Endodermal cell (in vitro differentiated cells): ENCODE data around the gene ABL1. TPM values are rescaled to one million over a fixed set of nuclear protein-coding genes. Genes with fewer than 3 reads are reported as not detected.

Experiments used
- DNase-seq: peaks from one replicate; pipeline ENCODE4 v3.0.0-alpha.2; 2017
- H3K27ac ChIP-seq: 2 replicates; pipeline ENCODE4 v1.5.1; 2013; ENCODE audit warnings: mild to moderate bottlenecking, low read depth, low read length, moderate library complexity
- H3K27me3 ChIP-seq: 2 replicates; pipeline ENCODE4 v1.6.1; 2013; ENCODE audit warnings: mild to moderate bottlenecking, low read length, moderate library complexity; ENCODE audit not compliant: insufficient read depth, control insufficient read depth, poor library complexity, severe bottlenecking
- H3K36me3 ChIP-seq: 2 replicates; pipeline ENCODE4 v1.7.0; 2013; ENCODE audit warnings: mild to moderate bottlenecking, low read length, moderate library complexity; ENCODE audit not compliant: control insufficient read depth, insufficient read depth
- H3K4me1 ChIP-seq: one replicate; pipeline ENCODE4 v1.7.0; 2013; ENCODE audit warnings: low read length; ENCODE audit not compliant: control insufficient read depth, insufficient read depth
- H3K4me3 ChIP-seq: 2 replicates; pipeline ENCODE4 v1.5.1; 2013; ENCODE audit warnings: mild to moderate bottlenecking, low read length, moderate library complexity
- H3K9ac ChIP-seq: 2 replicates; pipeline ENCODE4 v1.6.1; 2013; ENCODE audit warnings: mild to moderate bottlenecking, low read length, moderate library complexity; ENCODE audit not compliant: poor library complexity, severe bottlenecking; ENCODE audit errors: extremely low read depth
- H3K9me3 ChIP-seq: 2 replicates; pipeline ENCODE4 v1.6.1; 2013; ENCODE audit warnings: mild to moderate bottlenecking, low read length, moderate library complexity; ENCODE audit not compliant: control insufficient read depth
- H3K27ac Mint-ChIP-seq: 2 replicates; pipeline ENCODE4 v1.8.0; 2020; ENCODE audit warnings: mixed read lengths
- H3K27me3 Mint-ChIP-seq: 2 replicates; pipeline ENCODE4 v1.8.0; 2021; ENCODE audit warnings: mild to moderate bottlenecking, mixed read lengths; ENCODE audit not compliant: insufficient read depth
- H3K36me3 Mint-ChIP-seq: 2 replicates; pipeline ENCODE4 v1.8.0; 2020; ENCODE audit warnings: low read depth, mixed read lengths
- H3K4me1 Mint-ChIP-seq: 2 replicates; pipeline ENCODE4 v1.8.0; 2020; ENCODE audit warnings: mixed read lengths
- H3K4me3 Mint-ChIP-seq: 2 replicates; pipeline ENCODE4 v1.8.0; 2020; ENCODE audit warnings: mild to moderate bottlenecking, moderate library complexity, mixed read lengths
- H3K9me3 Mint-ChIP-seq: 2 replicates; pipeline ENCODE4 v1.8.0; 2020; ENCODE audit warnings: mild to moderate bottlenecking, mixed read lengths
- WGBS, 2 experiments: methylation state at CpG; one replicate each; pipeline versions ENCODE4 v1.1.5 to v1.1.7; 2013; ENCODE audit warnings: missing lambda C conversion rate in 2 of 2, mixed read lengths in 1 of 2; ENCODE audit not compliant: insufficient coverage in 1 of 2, insufficient read length in 1 of 2; 5-methylcytosine and 5-hydroxymethylcytosine counted together
- total RNA-seq, 2 donors: library from RNA; stranded (reverse); fragmentation: NEBNext Ultra II Directional in 1 of 2; extraction: Animal tissue kit (Norgen Biotek cat#: 25700) in 1 of 2; gene quantifications; 2 replicates in 1 of 2; 3 replicates in 1 of 2; pipeline ENCODE4 v1.2.1, GENCODE V29; 2021
- TF ChIP-seq, protein P1 (sequence below): fragments of 200-600 bp; sonication (generic); conservative IDR thresholded peaks from 2 replicates; pipeline ENCODE4 v1.5.0; 2021; ENCODE audit warnings: antibody characterized with exemption, mild to moderate bottlenecking

The ABL1 gene
- total RNA-seq, 2 donors from 2014 or later: 78.8 to 94.1 TPM

DNA sequence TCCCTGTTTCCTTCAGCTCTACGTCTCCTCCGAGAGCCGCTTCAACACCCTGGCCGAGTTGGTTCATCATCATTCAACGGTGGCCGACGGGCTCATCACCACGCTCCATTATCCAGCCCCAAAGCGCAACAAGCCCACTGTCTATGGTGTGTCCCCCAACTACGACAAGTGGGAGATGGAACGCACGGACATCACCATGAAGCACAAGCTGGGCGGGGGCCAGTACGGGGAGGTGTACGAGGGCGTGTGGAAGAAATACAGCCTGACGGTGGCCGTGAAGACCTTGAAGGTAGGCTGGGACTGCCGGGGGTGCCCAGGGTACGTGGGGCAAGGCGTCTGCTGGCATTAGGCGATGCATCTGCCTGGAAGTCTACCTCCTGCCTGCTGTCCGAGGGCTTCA lies 27.7 kb downstream of the ABL1 start:
- no peaks in the 10 kb centered on the region for H3K27me3 Mint-ChIP-seq
- H3K36me3 Mint-ChIP-seq: peaks cover 41% of the 10 kb centered on the region
- Histone ChIP-seq H3K27ac (no peak overlapping the region), H3K27me3 (no peaks in the 10 kb centered on the region), H3K4me1 (no peaks in the 10 kb centered on the region), H3K9me3 (no peaks in the 10 kb centered on the region), H3K36me3 (peaks cover 48% of the 10 kb centered on the region), H3K9ac (no peak overlapping the region), H3K4me3 (no peak overlapping the region)
- H3K27ac Mint-ChIP-seq: peak overlapping the region; percentile 28
- 95% methylated on average over 17 to 23 of the region's 23 CpGs for WGBS, 2 experiments
- no peaks in the 10 kb centered on the region for H3K9me3 Mint-ChIP-seq
- TF ChIP-seq, protein P1, sequence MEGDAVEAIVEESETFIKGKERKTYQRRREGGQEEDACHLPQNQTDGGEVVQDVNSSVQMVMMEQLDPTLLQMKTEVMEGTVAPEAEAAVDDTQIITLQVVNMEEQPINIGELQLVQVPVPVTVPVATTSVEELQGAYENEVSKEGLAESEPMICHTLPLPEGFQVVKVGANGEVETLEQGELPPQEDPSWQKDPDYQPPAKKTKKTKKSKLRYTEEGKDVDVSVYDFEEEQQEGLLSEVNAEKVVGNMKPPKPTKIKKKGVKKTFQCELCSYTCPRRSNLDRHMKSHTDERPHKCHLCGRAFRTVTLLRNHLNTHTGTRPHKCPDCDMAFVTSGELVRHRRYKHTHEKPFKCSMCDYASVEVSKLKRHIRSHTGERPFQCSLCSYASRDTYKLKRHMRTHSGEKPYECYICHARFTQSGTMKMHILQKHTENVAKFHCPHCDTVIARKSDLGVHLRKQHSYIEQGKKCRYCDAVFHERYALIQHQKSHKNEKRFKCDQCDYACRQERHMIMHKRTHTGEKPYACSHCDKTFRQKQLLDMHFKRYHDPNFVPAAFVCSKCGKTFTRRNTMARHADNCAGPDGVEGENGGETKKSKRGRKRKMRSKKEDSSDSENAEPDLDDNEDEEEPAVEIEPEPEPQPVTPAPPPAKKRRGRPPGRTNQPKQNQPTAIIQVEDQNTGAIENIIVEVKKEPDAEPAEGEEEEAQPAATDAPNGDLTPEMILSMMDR: no peak
- H3K4me3 Mint-ChIP-seq: no peak overlapping the region
- peaks cover 20% of the 10 kb centered on the region for H3K4me1 Mint-ChIP-seq
- no peak for DNase-seq

DNA sequence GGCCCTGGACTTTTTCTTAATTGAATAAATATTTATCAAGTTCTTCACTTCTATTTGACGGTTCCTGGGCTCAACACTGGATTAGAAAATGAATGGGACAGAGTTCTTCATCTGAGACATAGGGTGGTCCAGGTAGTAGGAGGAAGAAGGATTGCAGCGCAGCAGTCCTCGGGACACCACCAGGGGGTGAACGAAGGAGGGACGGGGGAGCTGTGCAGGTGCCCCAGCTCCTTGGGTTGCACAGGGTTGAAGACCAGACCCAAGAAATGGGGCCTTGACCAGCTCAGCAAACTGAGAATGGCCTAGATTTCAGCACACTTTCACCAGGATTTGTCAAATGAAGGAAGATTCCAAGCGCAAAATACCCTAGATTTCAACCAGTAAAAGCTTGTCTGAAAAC lies 29.5 kb downstream of the ABL1 start:
- peaks cover 49% of the 10 kb centered on the region for H3K36me3 Mint-ChIP-seq
- 91% methylated on average over 4 to 6 of the region's 6 CpGs for WGBS, 2 experiments
- TF ChIP-seq, protein P1: no peak
- H3K27ac Mint-ChIP-seq: no peak overlapping the region
- Histone ChIP-seq H3K27me3 (no peaks in the 10 kb centered on the region), H3K4me3 (no peak overlapping the region), H3K9ac (no peak overlapping the region), H3K9me3 (no peaks in the 10 kb centered on the region), H3K27ac (no peak overlapping the region), H3K36me3 (peaks cover 44% of the 10 kb centered on the region), H3K4me1 (no peaks in the 10 kb centered on the region)
- no peaks in the 10 kb centered on the region for H3K27me3 Mint-ChIP-seq
- DNase-seq: no peak
- no peak overlapping the region for H3K4me3 Mint-ChIP-seq
- peaks cover 10% of the 10 kb centered on the region for H3K4me1 Mint-ChIP-seq
- no peaks in the 10 kb centered on the region for H3K9me3 Mint-ChIP-seq

DNA sequence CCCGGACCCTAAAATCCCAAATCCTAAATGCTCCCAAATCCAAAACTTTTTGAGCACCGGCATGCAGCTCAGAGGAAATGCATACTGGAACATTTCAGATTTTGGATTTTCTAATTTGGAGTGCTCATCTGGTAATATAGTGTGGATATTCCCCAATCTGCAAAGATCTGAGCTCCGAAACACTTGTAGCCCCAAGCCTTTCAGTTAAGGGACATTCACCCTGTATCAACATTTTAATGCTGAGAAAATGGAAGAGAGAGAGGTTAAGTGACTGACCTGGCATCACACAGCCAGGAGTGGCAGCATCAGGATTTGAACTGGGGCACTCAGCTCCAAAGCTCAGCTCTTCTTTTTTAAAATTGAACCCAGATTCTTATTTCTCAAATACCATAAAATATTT lies 30.9 kb downstream of the ABL1 start:
- H3K4me3 Mint-ChIP-seq: no peak overlapping the region
- no peak for DNase-seq
- H3K27ac Mint-ChIP-seq: no peak overlapping the region
- Histone ChIP-seq H3K4me1 (no peaks in the 10 kb centered on the region), H3K27me3 (no peaks in the 10 kb centered on the region), H3K9me3 (no peaks in the 10 kb centered on the region), H3K4me3 (no peak overlapping the region), H3K9ac (no peak overlapping the region), H3K27ac (no peak overlapping the region), H3K36me3 (peaks cover 40% of the 10 kb centered on the region)
- H3K4me1 Mint-ChIP-seq: peaks cover 5% of the 10 kb centered on the region
- no peaks in the 10 kb centered on the region for H3K27me3 Mint-ChIP-seq
- TF ChIP-seq, protein P1: no peak
- no peaks in the 10 kb centered on the region for H3K9me3 Mint-ChIP-seq
- WGBS, 2 experiments: 100% methylated on average over 3 of the region's 3 CpGs
- H3K36me3 Mint-ChIP-seq: peaks cover 44% of the 10 kb centered on the region
